SK-N-SH treated with all-trans-retinoic acid at 6 μM for 48 hours (cell line): ENCODE measurements around the gene TACO1.
A peak's percentile ranks its signal among the peaks of the same experiment; 100 is the strongest.

Source experiments
- ATAC-seq: fragments of 200-7000 bp; cut with Tn5 transposase; 3 replicates; pipeline ENCODE4 v1.9.1; 2020; ENCODE audit warnings: mild to moderate bottlenecking, moderate library complexity
- BACH2 ChIP-seq: fragments of 250-450 bp; sonication (Bioruptor Pico); IDR thresholded peaks from 2 replicates; pipeline ENCODE4 v1.9.0; 2021; ENCODE audit warnings: mild to moderate bottlenecking, borderline replicate concordance
- CREB5 ChIP-seq: fragments of 250-450 bp; sonication (Bioruptor Pico); IDR thresholded peaks from 2 replicates; pipeline ENCODE4 v1.5.1; 2020; ENCODE audit warnings: low read depth, mild to moderate bottlenecking, moderate library complexity
- CSDC2 ChIP-seq: fragments of 250-450 bp; sonication (Bioruptor Pico); IDR thresholded peaks from 2 replicates; pipeline ENCODE4 v1.5.0; 2020; ENCODE audit warnings: mild to moderate bottlenecking, moderate library complexity
- ESRRG ChIP-seq: fragments of 250-450 bp; sonication (Bioruptor Pico); IDR thresholded peaks from 2 replicates; pipeline ENCODE4 v1.6.1; 2021; ENCODE audit warnings: mild to moderate bottlenecking
- ISL1 ChIP-seq: fragments of 250-450 bp; sonication (Bioruptor Pico); IDR thresholded peaks from 2 replicates; pipeline ENCODE4 v2.1.2; 2022; ENCODE audit warnings: mild to moderate bottlenecking, moderate library complexity
- OSR1 ChIP-seq: fragments of 250-450 bp; sonication (Bioruptor Pico); IDR thresholded peaks from 2 replicates; pipeline ENCODE4 v1.8.0; 2022; ENCODE audit warnings: moderate library complexity, mild to moderate bottlenecking, inconsistent platforms
- POU6F1 ChIP-seq: fragments of 250-450 bp; sonication (Bioruptor Pico); IDR thresholded peaks from 2 replicates; pipeline ENCODE4 v1.8.0; 2021; ENCODE audit warnings: low read depth, mild to moderate bottlenecking, moderate library complexity, borderline replicate concordance
- RARB ChIP-seq: fragments of 250-450 bp; sonication (Bioruptor Pico); IDR thresholded peaks from 2 replicates; pipeline ENCODE4 v1.8.0; 2021; ENCODE audit warnings: mild to moderate bottlenecking, moderate library complexity
- TCF4 ChIP-seq: fragments of 250-450 bp; sonication (Bioruptor Pico); IDR thresholded peaks from 2 replicates; pipeline ENCODE4 v1.8.0; 2021; ENCODE audit warnings: mild to moderate bottlenecking, moderate library complexity, borderline replicate concordance
- TOX ChIP-seq: fragments of 250-450 bp; sonication (Bioruptor Pico); IDR thresholded peaks from 2 replicates; pipeline ENCODE4 v1.8.0; 2021; ENCODE audit warnings: mild to moderate bottlenecking, moderate library complexity, borderline replicate concordance
- TSHZ2 ChIP-seq: fragments of 250-450 bp; sonication (Bioruptor Pico); IDR thresholded peaks from 2 replicates; pipeline ENCODE4 v1.5.0; 2020; ENCODE audit warnings: mild to moderate bottlenecking, moderate library complexity
- ZC3H10 ChIP-seq: fragments of 250-450 bp; sonication (Bioruptor Pico); IDR thresholded peaks from 2 replicates; pipeline ENCODE4 v1.5.1; 2021; ENCODE audit warnings: mild to moderate bottlenecking, moderate library complexity
- ZNF565 ChIP-seq: fragments of 450-650 bp; formaldehyde crosslinking; conservative IDR thresholded peaks from 2 replicates; pipeline ENCODE4 v1.5.0; 2020; ENCODE audit warnings: low read depth, mild to moderate bottlenecking, moderate library complexity
- ZNF70 ChIP-seq: fragments of 450-650 bp; formaldehyde crosslinking; IDR thresholded peaks from 2 replicates; pipeline ENCODE4 v1.5.0; 2020; ENCODE audit warnings: mild to moderate bottlenecking, moderate library complexity
- ZNF8 ChIP-seq: fragments of 450-650 bp; formaldehyde crosslinking; IDR thresholded peaks from 2 replicates; pipeline ENCODE4 v1.5.0; 2020; ENCODE audit warnings: mild to moderate bottlenecking, moderate library complexity

TACO1 gene

GRCh38 chr17:63621684-63622573 lies 21.2 kb downstream of the TACO1 start, which contains the start of gene MAP3K3:
TSS of gene MAP3K3 (plus strand) at chr17:63622417. CDS start at chr17:63622760, 343 bp downstream.
- peak; percentile 97 for ATAC-seq
- TF ChIP-seq ESRRG (no peak), TSHZ2 (CRISPR knock-in tag) (peak; percentile 55; the same call in 1 of the 2 replicates), POU6F1 (no peak), OSR1 (CRISPR knock-in tag) (no peak), ZNF565 (CRISPR knock-in tag) (no peak)

- no peak for TF ChIP-seq TSHZ2 (CRISPR knock-in tag)
- TF ChIP-seq ISL1 (CRISPR knock-in tag): no peak
- no peak for TF ChIP-seq RARB
- no peak for TF ChIP-seq ESRRG
- no peak for TF ChIP-seq OSR1 (CRISPR knock-in tag)
- TF ChIP-seq ZNF565 (CRISPR knock-in tag): no peak
- no peak for TF ChIP-seq TCF4 (CRISPR knock-in tag)
- no peak for TF ChIP-seq CSDC2 (CRISPR knock-in tag)
- ATAC-seq: peak; percentile 11
Observed at GRCh38 chr17:63622574-63623390, 22.1 kb downstream of the TACO1 start.

GRCh38 chr17:63623786-63624530 lies 23.3 kb downstream of the TACO1 start:
- TF ChIP-seq POU6F1 (no peak), TOX (CRISPR knock-in tag) (no peak), ZNF8 (CRISPR knock-in tag) (no peak), BACH2 (CRISPR knock-in tag) (no peak), ISL1 (CRISPR knock-in tag) (no peak), TSHZ2 (CRISPR knock-in tag) (no peak), ZC3H10 (CRISPR knock-in tag) (no peak), ZNF70 (CRISPR knock-in tag) (no peak), CREB5 (CRISPR knock-in tag) (no peak), TCF4 (CRISPR knock-in tag) (no peak)
- ATAC-seq: no peak
